ENCODE measurements around the gene PHF21A.

Gene PHF21A

GRCh38 chr11:45925550-45925949 lies 195.7 kb downstream of the PHF21A start:
- Histone ChIP-seq H3K79me2 (ENCODE audit: insufficient read depth, low read length) (no peaks in the 10 kb centered on the region), H3K36me3 (ENCODE audit: insufficient read depth, low read length) (no peaks in the 10 kb centered on the region), H3K9me3 (ENCODE audit: low read length) (no peaks in the 10 kb centered on the region), H4K20me1 (ENCODE audit: insufficient read depth, low read length) (no peaks in the 10 kb centered on the region), H3K4me3 (ENCODE audit: low read depth, low read length, poor library complexity, severe bottlenecking) (no peak overlapping the region), H3K4me1 (ENCODE audit: insufficient read depth, low read length, severe bottlenecking) (peaks cover 36% of the 10 kb centered on the region), H3K27me3 (ENCODE audit: insufficient read depth, low read length) (no peaks in the 10 kb centered on the region; the same call in 1 of the 2 replicates), H3F3A (ENCODE audit: insufficient read depth, low read length) (no peaks in the 10 kb centered on the region), H3K27ac (ENCODE audit: low read depth, low read length, poor library complexity, severe bottlenecking) (no peak overlapping the region), H2AFZ (ENCODE audit: low read length) (no peak overlapping the region), H3K9ac (ENCODE audit: low read length) (no peak overlapping the region), H3K4me2 (ENCODE audit: low read length) (no peak overlapping the region), H3K9me2 (ENCODE audit: low read depth, low read length) (no peaks in the 10 kb centered on the region)
- TF ChIP-seq CTCF (IDR thresholded peaks at IDR 0.05; ENCODE audit: low read length): no peak
- TF ChIP-seq EZH2 (IDR thresholded peaks at IDR 0.05; ENCODE audit: borderline replicate concordance, low read length): no peak

GRCh38 chr11:45924927-45925326 lies 196.3 kb downstream of the PHF21A start:
- H3K27ac ChIP-seq (ENCODE audit: low read depth, low read length, poor library complexity, severe bottlenecking): no peak overlapping the region
- H3K9ac ChIP-seq (ENCODE audit: low read length): no peak overlapping the region
- H2AFZ ChIP-seq (ENCODE audit: low read length): no peak overlapping the region
- no peaks in the 10 kb centered on the region for H3K79me2 ChIP-seq (ENCODE audit: insufficient read depth, low read length)
- no peak overlapping the region for H3K4me3 ChIP-seq (ENCODE audit: low read depth, low read length, poor library complexity, severe bottlenecking)
- H3K36me3 ChIP-seq (ENCODE audit: insufficient read depth, low read length): no peaks in the 10 kb centered on the region
- no peak for TF ChIP-seq CTCF (IDR thresholded peaks at IDR 0.05; ENCODE audit: low read length)
- TF ChIP-seq EZH2 (IDR thresholded peaks at IDR 0.05; ENCODE audit: borderline replicate concordance, low read length): no peak
- H3K9me2 ChIP-seq (ENCODE audit: low read depth, low read length): no peaks in the 10 kb centered on the region
- H3K9me3 ChIP-seq (ENCODE audit: low read length): no peaks in the 10 kb centered on the region
- peaks cover 30% of the 10 kb centered on the region for H3K4me1 ChIP-seq (ENCODE audit: insufficient read depth, low read length, severe bottlenecking)
- no peaks in the 10 kb centered on the region for H4K20me1 ChIP-seq (ENCODE audit: insufficient read depth, low read length)
- no peaks in the 10 kb centered on the region for H3F3A ChIP-seq (ENCODE audit: insufficient read depth, low read length)
- no peak overlapping the region for H3K4me2 ChIP-seq (ENCODE audit: low read length)
- H3K27me3 ChIP-seq (ENCODE audit: insufficient read depth, low read length): no peaks in the 10 kb centered on the region; the same call in 1 of the 2 replicates

GRCh38 chr11:45924036-45924915 lies 197.0 kb downstream of the PHF21A start:
- Histone ChIP-seq H3K36me3 (ENCODE audit: insufficient read depth, low read length) (no peaks in the 10 kb centered on the region), H2AFZ (ENCODE audit: low read length) (no peak overlapping the region), H3F3A (ENCODE audit: insufficient read depth, low read length) (no peaks in the 10 kb centered on the region), H3K9me3 (ENCODE audit: low read length) (no peaks in the 10 kb centered on the region), H3K79me2 (ENCODE audit: insufficient read depth, low read length) (no peaks in the 10 kb centered on the region), H3K4me1 (ENCODE audit: insufficient read depth, low read length, severe bottlenecking) (peaks cover 24% of the 10 kb centered on the region), H3K27me3 (ENCODE audit: insufficient read depth, low read length) (no peaks in the 10 kb centered on the region; the same call in 1 of the 2 replicates), H3K27ac (ENCODE audit: low read depth, low read length, poor library complexity, severe bottlenecking) (no peak overlapping the region), H3K9me2 (ENCODE audit: low read depth, low read length) (no peaks in the 10 kb centered on the region), H3K9ac (ENCODE audit: low read length) (no peak overlapping the region), H4K20me1 (ENCODE audit: insufficient read depth, low read length) (no peaks in the 10 kb centered on the region), H3K4me3 (ENCODE audit: low read depth, low read length, poor library complexity, severe bottlenecking) (no peak overlapping the region), H3K4me2 (ENCODE audit: low read length) (no peak overlapping the region)
- no peak for TF ChIP-seq CTCF (IDR thresholded peaks at IDR 0.05; ENCODE audit: low read length)
- no peak for TF ChIP-seq EZH2 (IDR thresholded peaks at IDR 0.05; ENCODE audit: borderline replicate concordance, low read length)

Measured in OCI-LY1 (cell line).